Epithelial cell of esophagus (primary cell): ENCODE measurements around the gene PTDSS2.

Experiments
- DNase-seq: peaks from one replicate; pipeline ENCODE4 v3.0.0; 2010; ENCODE audit warnings: low read depth
- H3K4me3 ChIP-seq: 2 replicates; pipeline ENCODE4 v1.5.1; 2011; ENCODE audit warnings: mild to moderate bottlenecking, low read length, control low read depth
- TF ChIP-seq, protein P1 (sequence below): IDR thresholded peaks from 2 replicates; pipeline ENCODE4 v1.5.1; 2011; ENCODE audit warnings: low read depth, mild to moderate bottlenecking, low read length, control low read depth, inconsistent platforms; ENCODE audit not compliant: insufficient read depth; ENCODE audit errors: missing control alignments

PTDSS2 gene

DNA sequence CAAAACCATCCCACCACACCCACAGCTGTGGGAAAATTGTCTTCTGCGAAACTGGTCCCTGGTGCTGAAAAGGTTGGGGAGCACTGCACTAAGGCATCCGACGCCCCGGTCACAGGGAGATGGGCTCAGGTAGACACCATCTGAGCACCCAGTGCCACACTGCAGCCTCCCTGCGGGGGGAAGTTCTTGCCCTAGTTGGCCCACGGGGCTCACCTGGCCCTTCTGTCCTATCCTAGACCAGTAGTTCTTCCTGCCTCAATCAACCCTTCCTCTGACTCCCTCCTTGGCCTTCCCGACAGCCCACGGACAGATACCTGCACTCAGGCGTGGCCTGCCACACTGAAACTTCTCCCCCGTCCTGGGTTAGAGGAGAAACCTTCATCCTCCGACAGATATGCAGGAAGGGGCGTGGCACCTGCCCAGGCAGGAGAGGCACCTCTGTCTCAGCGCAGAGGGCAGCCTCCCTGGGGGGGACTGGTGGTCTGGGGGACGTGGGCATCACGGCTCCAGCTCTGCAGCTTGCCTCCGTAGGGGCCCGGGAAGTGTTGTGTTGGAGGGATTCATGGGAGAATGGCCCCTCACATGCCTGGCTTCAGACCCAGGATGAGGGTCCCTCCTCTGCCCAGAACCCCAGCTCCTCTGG lies 12.7 kb upstream of the PTDSS2 start:
- no peak overlapping the region for H3K4me3 ChIP-seq
- TF ChIP-seq, protein P1, sequence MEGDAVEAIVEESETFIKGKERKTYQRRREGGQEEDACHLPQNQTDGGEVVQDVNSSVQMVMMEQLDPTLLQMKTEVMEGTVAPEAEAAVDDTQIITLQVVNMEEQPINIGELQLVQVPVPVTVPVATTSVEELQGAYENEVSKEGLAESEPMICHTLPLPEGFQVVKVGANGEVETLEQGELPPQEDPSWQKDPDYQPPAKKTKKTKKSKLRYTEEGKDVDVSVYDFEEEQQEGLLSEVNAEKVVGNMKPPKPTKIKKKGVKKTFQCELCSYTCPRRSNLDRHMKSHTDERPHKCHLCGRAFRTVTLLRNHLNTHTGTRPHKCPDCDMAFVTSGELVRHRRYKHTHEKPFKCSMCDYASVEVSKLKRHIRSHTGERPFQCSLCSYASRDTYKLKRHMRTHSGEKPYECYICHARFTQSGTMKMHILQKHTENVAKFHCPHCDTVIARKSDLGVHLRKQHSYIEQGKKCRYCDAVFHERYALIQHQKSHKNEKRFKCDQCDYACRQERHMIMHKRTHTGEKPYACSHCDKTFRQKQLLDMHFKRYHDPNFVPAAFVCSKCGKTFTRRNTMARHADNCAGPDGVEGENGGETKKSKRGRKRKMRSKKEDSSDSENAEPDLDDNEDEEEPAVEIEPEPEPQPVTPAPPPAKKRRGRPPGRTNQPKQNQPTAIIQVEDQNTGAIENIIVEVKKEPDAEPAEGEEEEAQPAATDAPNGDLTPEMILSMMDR: no peak
- DNase-seq: no peak

DNA sequence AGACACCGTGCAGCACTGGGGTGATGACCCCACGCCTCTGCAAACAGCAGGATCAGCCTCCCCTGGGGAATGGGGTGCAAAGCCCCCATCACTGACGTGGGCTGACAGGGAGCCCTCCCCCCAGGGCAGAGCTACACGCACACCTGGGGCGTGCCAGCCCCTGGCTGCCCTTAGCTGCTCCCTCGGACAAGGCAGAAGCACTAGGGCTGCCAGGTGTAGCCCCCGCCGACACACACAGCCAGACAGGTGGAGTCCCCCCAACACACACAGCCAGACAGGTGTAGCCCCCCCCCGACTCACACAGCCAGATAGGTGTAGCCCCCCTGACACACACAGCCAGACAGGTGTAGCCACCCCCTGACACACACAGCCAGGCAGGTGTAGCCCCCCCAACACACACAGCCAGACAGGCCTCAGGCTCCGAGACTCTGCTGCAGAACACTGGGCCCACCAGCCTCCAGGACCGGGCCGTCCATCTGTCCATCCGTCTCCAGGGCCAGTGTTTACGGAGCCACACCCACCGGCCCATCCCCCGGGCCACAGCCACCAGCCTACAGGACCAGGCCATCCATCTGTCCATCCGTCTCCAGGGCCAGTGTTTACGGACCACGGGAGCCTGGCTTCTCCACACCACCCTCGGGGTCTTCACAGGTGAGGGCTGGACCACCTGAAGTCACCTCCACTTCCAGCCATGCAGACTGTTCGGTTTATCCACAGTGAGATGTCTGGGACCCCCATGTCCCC lies 11.8 kb upstream of the PTDSS2 start:
- no peak for DNase-seq
- no peak overlapping the region for H3K4me3 ChIP-seq
- TF ChIP-seq, protein P1: no peak

DNA sequence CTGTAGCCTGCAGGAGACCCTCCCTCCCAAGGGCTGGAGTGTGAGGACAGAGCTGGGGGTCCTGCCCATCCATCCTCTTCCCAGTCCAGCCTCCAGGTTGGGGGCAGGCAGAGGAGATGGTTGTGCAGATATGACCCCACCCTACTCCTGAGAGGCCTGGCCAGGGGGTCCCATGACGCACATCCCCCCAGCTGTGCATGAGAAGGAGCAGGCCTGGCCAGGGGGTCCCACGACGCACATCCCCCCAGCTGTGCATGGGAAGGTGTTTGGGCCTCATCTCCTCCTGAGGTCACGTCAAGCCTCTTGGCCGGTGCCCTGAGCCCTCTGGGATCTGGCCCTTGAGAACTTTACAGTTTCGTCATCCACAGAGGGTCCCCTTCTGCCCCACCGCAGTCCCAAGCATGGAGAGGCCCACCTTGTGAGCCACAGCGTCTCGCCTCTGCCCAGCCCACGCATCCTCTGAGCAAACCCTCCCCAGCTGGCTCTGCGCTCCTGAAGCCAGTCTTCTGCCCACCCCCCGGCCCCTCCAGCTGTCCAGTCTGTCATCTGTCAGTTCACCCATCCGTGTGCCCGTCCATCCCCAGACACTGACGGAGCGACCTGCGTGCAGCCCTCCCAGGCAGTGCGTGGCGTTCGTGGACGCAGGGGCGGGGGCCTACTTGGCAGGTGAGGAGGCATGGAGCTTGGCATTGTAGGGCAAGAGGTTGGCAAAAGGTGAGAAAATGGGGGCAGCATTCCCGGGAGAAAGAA lies 10.6 kb upstream of the PTDSS2 start:
- no peak for DNase-seq
- TF ChIP-seq, protein P1: no peak
- no peak overlapping the region for H3K4me3 ChIP-seq

DNA sequence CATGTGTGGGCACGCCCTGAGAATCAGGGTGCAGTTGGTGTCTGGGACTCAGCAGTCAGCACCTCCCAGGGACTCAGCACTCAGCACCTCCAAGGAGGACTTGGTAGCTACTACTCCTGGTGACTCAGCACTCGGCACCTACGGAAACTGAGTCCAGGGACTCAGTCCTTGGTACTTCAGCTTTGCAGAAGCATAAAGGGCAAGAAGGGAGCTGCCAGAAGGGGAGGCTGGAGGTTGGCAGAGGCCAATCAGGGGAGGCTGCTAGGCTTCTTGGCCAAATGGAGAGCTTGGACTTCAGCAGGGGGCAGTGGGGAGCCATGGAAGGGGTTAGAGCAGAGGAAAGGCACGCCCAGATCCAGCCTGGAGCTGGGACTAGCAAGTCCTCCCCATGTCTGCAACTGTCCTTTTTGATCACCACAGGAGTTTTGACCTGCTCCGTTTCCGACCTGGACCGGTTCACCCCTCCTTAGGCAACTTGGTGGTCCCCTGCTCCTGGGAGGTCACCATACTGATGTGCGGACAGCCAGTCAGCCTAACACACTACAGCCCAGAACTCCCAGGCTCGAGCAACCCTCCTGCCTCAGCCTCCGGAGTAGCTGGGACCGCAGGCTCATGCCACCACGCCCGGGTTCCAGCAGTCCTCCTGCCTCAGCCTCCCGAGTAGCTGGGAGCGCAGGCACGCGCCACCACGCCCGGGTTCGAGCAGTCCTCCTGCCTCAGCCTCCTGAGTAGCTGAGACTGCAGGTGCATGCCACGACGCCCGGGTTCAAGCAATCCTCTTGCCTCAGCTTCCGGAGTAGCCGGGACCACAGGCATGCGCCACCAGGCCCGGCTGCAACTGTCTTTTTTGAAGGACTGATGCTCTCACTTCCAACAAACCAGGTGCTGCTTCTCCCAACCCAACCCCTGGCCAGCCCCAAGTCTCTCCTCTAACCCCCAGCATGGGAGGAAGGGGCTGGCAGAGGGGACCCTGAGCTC lies 9.7 kb upstream of the PTDSS2 start:
- peak; percentile 34 for DNase-seq
- no peak overlapping the region for H3K4me3 ChIP-seq
- TF ChIP-seq, protein P1: peak; percentile 23

DNA sequence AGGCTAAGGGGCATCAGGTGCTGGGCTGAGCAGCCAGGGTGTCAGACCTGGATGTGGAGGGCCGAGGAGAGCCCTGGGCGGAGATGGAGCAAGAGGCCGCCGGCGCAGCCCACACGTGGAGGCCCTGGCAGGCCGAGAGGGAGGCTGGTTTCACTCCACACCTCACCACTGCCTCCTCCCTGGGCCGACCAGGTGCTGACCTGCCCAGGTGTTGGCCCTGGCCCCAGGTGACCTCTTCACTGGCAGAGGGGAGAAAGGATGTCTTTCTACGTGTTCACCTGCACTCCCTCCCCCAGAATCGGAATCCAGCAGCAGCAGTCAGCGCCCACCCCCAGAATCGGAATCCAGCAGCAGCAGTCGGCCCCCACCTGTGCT lies 9.0 kb upstream of the PTDSS2 start:
- TF ChIP-seq, protein P1: no peak
- peak overlapping the region; percentile 57 for H3K4me3 ChIP-seq
- DNase-seq: no peak

DNA sequence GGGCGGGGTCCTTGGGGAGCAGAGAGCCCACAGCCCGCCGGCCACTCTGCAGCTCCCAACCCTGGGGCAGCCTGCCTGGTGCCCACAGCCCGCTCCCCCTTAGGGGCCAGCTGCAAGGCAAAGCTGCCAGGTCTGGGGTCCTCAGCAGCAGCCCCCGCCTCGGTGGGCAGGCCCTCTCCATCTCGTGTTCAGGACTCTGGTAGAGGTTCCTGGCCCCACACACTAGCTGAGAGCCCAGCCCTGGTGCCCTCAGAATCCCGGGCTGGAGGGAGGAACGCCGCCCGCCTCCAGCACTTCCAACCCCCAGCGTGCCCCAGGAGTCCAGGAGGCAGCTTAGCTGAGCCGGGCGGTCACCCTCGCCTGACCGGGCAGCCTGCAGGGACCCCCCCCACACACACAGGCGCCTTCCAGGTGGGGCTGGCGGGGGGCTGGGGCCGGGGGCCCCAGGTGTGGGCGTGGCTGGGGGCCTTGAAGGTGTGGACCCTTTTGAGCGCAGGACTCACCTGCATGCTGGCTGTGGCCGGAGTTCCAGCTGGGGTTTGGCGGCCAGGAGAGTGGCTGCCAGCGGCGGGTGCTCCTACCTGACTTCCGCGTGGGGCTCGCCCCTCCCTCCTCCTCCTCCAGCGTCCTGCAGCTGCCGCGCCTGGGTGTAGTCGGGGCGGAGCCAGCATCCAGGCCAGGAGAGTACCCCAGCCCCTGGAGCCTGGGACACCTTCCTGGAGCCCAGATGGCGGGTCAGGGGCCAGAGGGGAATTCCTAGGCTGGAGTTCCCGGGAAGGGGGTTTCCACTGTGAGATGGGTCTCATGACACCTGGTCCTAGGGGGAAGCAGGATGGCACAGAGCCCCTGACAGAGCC lies 8.4 kb upstream of the PTDSS2 start, which contains the start of gene ANO9:
Gene ANO9, minus strand, starts transcription at position 594 of the 857 bp plus-strand sequence. Its CDS starts 85 bp downstream, at position 509.
- DNase-seq: peak; percentile 53
- TF ChIP-seq, protein P1: no peak
- peak within 1 kb of the TSS; percentile 57 for H3K4me3 ChIP-seq
